Measurements from ENCODE around the gene GTF2H2C.
"Not testable (repeated sequence)": the region's sequence is repeated elsewhere in the genome, so short reads cannot be mapped to it uniquely, and the experiment has no call there.

The GTF2H2C gene

GRCh38 chr5:69568072-69568471, 8.1 kb downstream of the GTF2H2C start:
- DNase-seq, result not testable (repeated sequence)

DNA sequence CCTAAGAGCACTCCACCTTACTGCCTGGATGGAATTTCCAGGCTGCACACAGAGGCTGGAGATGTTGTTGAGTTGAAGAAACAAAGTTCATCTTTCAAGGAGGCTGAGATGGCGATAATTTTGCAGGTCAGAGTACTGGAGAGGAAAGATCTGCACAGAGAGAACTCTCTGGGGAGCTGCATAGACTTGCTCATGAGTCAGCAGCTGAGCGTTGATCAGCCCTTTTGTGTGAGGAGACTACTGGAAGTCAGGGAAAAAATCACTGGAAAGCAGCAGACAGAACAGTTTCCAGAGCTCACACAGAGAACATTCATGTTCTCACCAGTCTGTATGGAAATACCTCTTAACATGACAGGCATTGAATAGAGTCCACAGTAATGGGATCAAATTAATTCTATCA, 23.4 kb downstream of the GTF2H2C start:
- DNase-seq, result not testable (repeated sequence)

GRCh38 chr5:69596114-69596840, 36.3 kb downstream of the GTF2H2C start:
- DNase-seq, result not testable (repeated sequence)

DNA sequence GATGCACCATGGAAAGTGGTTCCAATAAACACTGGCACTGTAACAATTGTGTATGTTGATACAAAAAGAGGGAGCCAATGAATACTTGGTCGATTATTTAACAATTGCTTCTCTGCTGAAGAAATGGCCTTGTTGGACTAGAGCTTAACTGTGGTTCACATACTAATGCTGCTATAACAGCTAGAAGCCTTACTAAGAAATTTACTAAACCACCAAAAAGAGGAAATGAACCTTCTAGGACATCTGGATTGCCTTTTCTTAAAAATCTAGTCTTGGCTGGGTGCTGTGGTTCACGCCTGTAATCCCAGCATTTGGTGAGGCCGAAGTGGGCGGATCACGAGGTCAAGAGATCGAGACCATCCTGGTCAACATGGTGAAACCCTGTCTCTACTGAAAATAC, 42.0 kb downstream of the GTF2H2C start:
- DNase-seq, result not testable (repeated sequence)

DNA sequence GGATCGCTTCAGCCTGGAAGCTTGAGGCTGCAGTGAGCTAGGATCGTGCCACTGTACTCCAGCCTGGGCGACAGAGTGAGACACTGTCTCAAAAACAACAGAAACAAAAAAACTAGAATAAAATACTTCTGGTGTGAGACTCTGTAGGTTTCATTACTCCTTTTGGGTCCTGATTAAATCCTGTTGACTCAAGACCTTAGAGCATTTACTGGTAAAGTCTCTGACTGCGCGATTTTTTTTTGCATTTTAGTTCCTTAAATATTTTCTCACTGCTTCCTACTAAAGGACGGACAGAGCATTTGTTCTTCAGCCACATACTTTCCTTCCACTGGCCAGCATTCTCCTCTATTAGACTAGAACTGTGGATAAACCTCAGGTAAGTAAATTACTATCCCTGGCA, 46.8 kb downstream of the GTF2H2C start:
- DNase-seq, result not testable (repeated sequence)

GRCh38 chr5:69607750-69608149, 47.8 kb downstream of the GTF2H2C start:
- DNase-seq, result not testable (repeated sequence)

GRCh38 chr5:69608861-69609496, 49.0 kb downstream of the GTF2H2C start:
- not testable (repeated sequence) for DNase-seq

- DNase-seq, result not testable (repeated sequence)
Observed at GRCh38 chr5:69614843-69615242, 54.9 kb downstream of the GTF2H2C start.

GRCh38 chr5:69631879-69632278, 71.9 kb downstream of the GTF2H2C start:
- DNase-seq, result not testable (repeated sequence)

Measured in amniotic stem cell (primary cell).